ENCODE measurements around the gene PRELID3B.
"Not testable (repeated sequence)": the region's sequence is repeated elsewhere in the genome, so short reads cannot be mapped to it uniquely, and the experiment has no call there.

The PRELID3B gene

DNA sequence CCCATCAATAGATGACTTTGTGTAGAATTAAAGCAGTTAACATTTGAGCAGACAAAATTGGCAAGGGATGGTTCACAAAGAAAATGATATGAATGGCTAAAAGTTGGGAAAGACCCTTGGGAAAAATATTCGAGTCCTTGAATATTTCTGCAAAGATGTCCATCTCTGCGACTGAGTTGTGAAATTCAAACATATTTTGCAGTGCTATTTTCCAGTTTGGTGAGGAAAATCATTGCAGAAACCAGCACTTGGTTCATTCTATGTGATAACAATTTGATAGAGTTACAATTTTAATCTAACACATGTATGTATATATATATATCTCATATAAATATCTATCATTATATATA, 6.1 kb upstream of the PRELID3B start:
- DNase-seq (ENCODE audit: low spot score): no peak

DNA sequence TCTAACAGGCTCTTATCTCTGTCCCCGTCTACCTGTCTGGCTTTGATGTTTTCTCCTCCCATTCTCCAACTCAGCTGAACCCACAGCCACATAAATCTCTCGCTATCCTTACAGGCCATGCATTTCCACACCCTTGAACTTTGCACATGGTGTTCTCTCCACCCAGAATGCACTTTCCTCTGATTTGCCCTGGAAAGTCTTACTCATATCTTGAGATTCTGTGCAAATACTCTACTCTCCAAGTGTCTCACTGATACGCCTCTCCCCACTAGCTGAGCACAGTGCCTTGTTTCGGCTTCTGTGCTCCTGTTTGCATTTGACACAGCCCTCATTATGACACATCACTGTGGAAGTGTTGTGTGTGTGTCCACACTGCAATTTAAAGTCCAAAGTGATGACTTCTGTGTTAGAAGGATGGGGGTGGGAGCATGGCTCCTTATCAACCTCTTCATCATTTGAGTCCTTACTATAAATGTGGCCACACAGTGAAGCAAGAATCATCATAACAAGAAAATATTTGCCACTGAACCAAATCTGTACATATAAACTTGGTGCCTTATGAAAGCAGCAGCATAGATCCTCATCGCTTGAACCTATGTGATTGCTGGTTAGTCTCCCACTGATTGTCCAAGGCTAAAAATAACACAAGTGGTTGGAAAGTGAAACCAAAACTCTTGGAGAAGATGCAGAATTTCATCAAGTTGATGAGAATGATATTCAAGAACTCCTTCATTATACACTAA, 5.5 kb upstream of the PRELID3B start:
- DNase-seq (ENCODE audit: low spot score): no peak

DNA sequence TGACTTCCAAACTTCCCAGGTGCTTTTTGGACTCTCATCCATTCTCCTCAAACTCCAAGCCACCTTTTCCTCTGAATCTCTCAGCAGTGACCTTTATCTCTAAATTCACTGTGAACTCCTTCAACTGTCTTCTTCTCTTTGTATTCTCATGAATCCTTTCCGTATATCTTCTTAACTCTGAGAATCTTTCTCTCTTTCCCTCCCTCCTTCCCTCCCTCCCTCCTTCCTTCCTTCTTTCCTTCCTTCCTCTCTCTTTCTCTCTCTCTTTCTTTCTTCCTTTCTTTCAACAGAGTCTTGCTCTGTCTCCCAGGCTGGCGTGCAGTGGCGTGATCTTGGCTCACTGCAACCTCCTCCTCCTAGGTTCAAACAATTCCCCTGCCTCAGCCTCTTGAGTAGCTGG, 4.3 kb upstream of the PRELID3B start:
- DNase-seq (ENCODE audit: low spot score): no peak

DNA sequence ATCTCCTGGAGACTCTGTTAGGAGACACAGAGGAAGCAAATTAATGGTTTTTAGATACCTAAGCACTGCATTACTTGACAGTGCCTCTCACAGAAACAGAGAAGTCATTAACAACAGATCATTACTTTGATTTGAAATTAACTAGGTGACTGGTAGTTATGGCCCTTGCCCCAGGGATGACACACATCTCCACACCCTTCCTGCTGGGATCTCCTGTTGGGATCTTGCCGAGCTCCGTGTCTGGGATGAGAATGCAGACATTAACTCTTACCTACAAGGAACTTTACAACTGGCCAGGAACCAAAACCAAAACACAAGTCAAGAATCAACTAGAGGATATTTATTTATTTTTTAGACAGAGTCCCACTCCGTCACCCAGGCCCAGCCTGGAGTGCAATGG, 2.2 kb upstream of the PRELID3B start:
- DNase-seq (ENCODE audit: low spot score): no peak

DNA sequence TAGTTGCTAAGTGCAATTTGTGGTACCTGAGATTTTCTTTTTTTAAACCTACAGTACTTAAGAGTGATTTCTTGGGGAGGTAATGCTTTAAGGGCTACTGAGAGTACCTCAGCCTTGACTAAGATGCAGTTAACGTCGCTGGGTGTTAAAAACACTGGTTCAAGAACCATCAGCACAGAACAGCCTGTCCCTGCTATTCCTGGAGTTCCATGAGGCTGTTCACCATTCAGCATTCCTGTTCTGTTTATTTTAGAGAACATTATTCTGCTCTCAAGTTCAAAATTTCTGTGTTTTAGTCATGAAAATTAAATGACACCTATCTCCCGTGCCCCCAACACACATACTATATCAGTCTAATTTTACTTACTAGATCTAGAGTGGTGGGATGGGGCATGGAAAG, 1.7 kb upstream of the PRELID3B start:
- no peak for DNase-seq (ENCODE audit: low spot score)

DNA sequence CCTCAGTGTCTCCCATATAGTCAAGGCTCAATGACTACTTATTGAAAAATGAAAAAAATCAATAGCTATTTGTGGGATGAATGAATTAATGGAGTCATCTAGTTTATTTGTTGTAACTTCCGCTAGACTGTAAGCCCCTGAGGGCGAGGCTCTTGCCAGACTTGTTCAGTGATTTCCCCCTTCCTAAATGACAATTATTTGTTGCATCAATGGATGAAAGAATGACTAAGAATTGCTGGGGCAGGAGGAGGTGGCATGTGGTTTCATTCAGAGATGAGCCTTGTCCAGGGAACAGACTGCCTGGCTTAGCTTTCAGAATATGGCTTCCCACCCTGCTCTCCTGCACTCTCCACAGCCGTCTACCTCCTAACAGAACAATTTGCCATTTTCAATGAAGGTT, 1.1 kb upstream of the PRELID3B start:
- no peak for DNase-seq (ENCODE audit: low spot score)

DNA sequence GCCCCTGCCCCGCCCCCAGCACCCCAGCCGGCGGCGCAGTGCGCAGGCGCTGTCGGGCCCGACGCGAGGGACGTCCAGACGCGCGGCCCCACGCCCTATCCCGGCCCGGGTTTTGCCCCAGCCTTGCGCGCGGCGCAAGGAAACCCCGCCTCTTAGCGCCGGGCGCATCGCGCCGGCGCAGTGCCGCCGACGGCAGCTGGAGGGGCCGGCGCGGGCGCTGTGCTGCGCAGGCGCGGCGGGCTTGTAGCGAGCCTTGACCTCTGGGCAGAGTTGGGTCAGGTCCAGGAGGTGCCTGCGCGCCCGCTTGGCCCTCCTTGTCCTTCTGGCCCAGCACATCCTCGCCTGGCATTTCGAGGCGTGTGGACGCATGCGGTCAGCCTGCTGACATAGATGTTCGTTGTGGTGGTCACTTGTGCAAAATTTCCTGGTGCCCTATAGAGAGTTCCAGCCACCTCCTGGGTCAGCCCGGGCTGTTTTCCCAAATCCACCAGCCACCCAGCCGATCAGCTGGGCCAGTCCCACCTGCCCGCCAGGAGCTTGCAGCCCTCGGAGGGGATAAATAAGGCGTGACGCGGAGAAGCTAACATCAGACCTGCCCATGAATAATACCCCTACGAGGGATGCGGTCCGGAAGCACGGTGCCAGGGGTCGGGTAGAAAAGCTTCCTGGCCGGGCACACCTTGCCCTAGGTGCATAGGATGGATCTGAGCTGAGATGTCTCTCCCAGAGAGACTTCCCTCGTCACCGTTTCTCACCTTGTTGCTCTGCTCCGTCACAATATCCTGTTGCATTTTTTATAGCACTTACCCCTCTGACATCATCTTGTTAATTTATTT, 428 bp upstream of the PRELID3B start:
- DNase-seq (ENCODE audit: low spot score): peak; percentile 92

DNA sequence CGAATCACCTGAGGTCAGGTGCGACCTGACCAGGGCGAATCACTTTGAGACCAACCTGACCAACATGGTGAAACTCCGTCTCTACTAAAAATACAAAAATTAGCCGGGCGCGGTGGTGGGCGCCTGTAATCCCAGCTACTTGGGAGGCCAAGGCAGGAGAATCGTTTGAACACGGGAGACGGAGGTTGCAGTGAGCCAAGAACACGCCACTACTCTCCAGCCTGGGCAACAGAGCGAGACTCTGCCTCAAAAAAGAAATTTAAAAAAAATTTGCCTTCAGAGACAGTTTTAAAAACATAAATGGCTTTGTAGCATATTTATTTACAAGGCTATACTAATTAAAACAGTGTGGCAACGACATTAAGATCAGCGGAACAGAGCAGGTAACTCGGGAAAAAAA, 1.1 kb downstream of the PRELID3B start:
- not testable (repeated sequence) for DNase-seq (ENCODE audit: low spot score)

DNA sequence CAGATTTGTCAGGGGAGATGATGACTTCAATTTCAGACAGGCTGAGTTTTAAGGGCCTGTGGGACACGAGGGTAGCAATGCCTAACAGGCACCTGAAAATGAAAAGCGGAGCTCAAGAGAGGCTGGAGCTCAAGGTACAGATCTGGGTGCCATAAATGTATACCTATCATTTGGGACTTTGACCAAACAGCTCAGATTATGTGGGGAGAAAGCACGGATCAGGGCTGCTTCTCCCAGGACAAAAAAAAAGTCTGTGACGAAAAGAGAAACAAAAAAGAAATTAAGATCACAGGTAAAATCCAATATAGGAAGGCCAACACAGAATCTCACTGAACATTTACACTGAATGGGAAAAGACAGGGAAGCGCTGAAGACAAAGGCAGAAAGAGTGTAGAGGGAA, 1.9 kb downstream of the PRELID3B start:
- no peak for DNase-seq (ENCODE audit: low spot score)

DNA sequence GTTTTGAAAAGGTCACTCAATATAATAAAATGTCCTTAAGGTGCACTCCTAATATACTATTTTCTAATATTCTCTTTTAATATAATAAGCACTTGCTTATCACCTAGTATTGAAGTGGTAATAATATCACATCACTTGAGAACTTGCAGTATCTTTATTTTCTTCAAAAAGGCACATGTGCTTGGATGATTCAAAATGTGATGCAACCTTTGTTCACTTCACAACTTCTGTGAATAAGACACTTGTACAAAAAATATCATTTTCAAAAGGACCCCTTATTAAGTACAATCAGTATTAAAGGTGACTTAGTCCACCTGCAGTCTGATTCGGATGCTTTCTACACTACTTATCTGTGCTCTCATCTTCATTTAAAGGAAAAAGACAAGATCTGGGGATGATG, 3.4 kb downstream of the PRELID3B start:
- no peak for DNase-seq (ENCODE audit: low spot score)

DNA sequence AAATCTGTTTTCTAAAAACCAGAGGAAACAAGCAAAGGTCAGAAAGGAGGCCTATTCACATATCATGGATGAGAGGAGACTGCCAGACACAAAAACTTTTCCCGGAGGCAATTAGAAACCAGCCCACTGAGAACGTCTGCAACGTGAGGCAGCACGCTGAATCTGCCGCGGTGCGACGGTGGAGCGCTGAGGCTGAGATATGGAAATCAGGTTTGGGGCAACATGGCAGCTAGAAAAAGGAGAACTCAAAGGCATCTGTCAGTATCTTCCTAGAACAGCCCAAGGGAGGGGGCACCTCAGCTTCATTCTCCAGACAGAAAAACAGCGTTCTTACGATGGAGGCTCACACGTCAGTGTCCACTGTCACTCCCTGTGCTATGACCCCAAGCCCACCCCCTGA, 5.2 kb downstream of the PRELID3B start:
- DNase-seq (ENCODE audit: low spot score): no peak

DNA sequence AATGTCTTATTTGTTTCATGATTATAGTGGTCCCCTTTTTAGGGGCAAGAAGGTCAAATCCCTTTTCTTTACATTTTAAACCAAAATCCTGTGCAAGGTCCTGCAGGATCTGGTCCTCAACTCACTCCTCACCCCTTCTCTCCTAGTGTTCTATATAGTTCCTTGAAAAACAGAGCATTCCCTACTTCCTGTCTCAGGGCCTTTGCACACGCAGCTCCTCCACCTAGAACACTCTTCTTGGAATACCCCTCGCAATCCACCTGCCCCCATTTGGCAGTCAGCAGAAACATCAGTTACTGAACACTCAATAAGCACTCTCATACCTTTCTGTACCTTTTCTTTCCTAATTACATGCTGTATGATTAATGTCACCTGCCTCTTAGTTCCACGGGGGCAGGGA, 7.2 kb downstream of the PRELID3B start:
- no peak for DNase-seq (ENCODE audit: low spot score)

DNA sequence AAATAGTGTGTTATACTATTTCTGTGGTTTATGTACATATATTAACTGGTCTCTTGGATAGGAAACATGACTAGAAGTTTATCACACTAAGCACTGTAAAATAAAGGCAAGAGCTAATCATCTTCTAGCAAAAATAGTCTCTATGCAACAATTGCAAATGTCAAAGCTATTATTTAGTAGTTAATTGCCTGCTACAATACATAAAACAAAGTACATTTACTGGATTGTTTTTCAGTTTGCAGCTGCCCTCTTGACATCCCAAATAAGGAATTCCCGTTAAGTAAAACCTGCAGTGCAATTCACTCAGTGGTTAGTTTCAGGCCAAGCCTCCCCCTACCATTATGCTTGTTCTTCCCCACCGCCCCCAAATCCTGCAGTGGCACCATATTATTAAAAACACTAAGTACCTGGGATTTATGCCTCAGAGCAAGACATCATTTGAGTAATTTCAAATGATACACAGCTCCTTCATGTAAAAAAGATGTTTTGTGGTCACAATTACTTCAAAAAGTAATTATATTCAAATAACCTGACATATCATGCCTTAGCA, 8.9 kb downstream of the PRELID3B start:
- DNase-seq (ENCODE audit: low spot score): no peak

DNA sequence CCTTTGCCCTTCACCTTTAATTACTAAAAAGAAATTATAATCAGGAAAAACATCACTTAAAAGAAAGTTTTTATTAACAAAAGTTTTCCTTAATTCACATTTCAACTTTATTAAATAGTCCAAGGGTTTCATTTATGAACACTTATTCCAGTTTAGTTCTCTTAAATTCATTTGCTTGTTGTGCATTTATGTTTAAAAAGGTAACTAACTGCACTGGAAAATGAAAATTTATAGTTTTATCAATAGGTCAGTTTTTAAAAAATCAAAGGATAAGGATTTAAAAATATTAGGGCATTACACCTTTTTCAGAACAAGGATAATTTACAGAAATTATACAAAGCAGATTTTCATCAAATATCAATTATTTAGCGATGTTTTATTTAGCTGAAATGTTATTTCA, 9.5 kb downstream of the PRELID3B start:
- DNase-seq (ENCODE audit: low spot score): no peak

DNA sequence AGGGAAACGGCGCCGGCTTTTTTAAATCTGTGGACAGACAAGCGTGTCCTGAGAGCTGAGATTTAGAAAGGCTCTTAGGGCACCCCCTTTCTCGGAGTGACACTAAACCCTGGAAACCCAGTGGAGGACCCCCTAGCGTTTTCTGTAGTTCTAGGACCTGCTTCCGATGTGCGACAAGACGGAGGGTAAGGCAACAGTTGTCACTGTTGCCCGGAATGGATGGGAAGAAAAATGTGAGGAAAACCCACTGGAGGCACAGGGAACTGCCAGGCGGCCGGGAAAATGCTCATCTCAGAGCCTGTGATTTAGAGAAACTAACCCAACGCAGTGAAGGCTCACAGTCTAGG, 9.9 kb downstream of the PRELID3B start:
- no peak for DNase-seq (ENCODE audit: low spot score)

DNA sequence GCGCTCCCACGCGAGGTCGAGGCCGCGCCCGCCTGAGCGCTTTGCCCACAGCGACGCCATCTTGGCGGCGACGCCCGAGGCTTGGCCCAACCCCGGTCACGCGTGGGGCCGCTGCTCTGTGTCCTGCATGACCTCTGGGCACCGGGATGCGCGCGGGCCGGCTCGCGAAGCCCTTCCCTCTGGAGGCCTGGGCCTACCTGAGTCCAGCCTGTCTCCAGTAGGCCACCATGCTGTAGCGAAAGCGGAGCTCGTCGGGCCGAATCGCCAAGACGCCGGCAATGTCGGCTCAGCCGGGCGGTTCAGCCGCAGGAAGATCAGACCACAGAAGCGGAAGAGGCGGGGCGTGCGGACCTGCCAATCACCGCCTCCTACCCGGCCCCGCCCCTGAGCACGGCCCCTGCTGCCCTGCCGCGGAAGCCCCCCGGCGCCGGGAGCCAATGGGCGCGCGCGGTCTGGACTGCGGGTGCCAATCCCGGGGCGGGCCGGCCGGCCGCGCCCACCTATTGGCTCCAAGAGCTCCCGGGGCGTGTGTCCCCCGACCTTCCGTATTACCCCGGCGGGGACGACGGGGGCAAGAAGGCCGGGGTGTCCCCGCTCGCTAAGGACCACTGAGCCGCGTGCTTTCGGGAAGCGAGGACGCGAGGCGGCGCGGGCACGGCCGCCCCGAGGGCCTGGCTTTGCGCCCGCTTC, 10.4 kb downstream of the PRELID3B start, which contains the start of gene ATP5F1E:
TSS of gene ATP5F1E (minus strand) at position 313 of the 690 bp plus-strand sequence. CDS start at position 229, 84 bp downstream.
- peak; percentile 93 for DNase-seq (ENCODE audit: low spot score)

DNA sequence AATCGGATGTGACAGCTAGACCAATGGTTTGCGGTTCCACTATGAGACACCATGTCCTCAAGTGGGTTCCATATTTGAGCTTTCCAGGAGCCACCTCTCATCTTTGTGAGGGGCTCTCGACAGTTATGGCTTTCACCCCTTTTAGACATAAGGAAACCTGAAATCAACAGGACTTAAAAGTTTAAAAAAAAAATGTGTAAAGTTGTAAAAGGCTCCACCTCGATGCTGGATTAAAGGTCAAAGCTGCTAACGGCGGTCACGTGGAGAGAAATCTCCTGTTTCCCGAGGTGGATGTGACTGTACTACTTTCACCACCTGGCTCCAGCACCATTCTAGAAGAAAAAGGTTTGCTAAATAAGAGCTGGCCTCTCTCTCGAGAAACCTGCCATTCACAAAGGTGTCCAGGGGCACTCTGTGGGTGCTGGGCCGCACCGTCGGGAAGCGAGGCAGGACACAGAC, 11.0 kb downstream of the PRELID3B start:
- no peak for DNase-seq (ENCODE audit: low spot score)

DNA sequence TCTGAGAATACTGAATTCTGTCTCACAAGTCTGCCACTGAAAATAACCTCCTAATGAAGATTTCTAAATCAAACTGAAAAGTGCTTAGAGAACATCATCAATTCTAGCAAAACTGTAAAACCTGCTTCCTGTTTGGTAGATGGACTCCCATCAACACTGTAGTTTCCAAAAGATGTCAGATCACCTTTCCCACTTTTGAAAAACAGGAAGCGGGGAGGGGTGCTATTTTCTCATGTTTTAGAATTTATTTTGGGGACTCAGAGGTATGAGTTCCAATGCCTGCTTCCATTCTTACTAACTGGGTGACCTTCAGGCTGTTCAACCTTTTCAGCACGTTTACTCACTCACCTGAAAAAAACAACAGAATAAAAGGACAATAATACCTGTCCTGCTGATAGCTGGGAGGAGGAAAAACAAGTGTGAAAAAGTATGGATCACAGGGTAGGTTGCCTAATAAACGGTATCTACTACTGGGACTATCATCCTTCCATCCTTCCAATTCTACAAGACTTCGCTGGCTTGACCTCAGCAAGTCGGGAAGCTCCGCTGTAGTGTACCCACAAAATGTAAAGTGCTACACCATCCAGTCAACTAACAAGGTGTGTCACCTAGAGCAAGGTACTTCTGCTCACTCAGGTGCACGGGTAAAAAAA, 11.5 kb downstream of the PRELID3B start:
- DNase-seq (ENCODE audit: low spot score): no peak

DNA sequence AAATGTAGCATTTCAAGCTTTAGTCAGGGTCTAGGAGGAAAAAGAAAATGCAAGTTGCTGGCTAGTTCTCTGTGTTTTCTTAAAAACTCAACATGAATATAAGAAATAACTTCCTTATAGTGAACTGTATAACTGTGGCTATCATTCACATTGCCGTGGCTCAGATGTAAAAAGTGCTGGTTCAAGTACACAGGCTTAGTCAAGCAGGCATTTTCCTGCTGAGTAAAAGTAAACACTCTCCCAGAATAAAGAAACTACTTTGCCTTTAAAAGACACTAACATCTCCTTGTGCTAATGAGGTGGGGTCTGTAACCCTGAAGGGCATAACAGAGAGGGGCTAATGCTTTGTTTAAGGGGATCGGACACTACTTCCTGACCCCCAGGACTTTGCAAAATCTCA, 13.8 kb downstream of the PRELID3B start:
- DNase-seq (ENCODE audit: low spot score): no peak

DNA sequence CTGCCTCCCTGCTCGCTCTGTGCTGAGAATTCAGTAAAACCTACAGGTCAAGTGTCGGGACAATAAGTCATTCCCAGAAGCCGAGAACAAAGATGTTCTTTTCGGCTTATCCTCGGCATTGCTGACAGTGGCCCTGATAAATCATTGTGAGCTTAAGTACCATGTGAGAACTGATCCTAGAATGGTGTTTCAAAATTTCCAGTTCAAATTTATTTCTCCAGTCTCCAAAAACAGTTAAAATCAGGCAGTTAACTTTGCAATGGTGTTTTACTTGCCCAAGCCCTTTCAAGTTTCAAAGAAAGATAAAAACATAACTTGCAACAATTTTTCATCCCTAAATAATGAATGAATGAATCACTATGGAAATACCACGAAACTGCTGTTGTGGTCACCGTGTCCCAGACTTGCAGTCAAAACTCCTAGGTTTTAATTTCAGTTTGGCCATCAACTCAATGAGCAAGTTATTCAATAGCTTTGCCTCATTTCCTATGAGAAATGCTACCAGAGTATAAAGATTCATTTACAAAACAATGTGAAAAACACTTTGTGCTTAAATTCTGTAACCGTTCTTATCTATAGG, 14.8 kb downstream of the PRELID3B start:
- DNase-seq (ENCODE audit: low spot score): no peak

DNA sequence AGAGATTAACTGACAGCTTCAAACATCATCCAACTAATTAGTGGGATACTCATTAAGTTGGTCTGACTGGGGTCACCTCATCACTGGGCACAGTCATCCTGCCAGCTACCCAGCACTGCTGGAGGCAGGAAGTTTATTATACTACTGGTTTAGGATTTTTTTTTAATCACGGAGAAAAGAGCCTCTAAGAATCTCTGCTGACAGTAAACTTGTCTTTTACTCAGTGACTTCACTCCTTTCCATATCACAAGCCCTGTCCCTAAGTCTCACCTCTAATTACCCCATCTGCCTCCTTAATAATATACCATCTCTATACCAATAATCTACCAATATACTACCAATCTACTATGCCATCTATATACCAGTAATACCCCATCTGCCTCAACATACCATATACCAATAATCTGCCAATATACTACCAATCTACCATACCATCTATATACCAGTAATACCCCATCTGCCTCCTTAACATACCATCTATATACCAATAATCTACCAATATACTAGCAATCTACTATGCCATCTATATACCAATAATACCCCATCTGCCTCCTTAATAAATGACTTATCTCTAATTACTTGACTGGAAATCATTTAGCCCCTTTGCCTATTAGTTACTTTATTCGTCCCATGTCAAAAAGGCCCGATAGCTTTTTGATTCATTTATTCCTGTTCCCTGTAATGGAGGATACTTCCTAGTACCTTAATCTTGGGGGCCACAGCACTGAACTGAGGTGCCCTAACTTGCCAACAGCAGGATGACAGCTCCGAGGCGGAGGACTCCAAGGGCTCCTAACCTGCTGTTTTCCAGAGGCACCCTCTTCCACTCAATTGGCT, 15.5 kb downstream of the PRELID3B start:
- DNase-seq (ENCODE audit: low spot score): no peak

Data from pons (tissue), 1 donor.